ENCODE data around the gene DYRK1A.
A peak's percentile ranks its signal among the peaks of the same experiment; 100 is the strongest.

The DYRK1A gene

GRCh38 chr21:37443683-37444082 lies 77.1 kb downstream of the DYRK1A start (continued):
- TF ChIP-seq, protein P1, sequence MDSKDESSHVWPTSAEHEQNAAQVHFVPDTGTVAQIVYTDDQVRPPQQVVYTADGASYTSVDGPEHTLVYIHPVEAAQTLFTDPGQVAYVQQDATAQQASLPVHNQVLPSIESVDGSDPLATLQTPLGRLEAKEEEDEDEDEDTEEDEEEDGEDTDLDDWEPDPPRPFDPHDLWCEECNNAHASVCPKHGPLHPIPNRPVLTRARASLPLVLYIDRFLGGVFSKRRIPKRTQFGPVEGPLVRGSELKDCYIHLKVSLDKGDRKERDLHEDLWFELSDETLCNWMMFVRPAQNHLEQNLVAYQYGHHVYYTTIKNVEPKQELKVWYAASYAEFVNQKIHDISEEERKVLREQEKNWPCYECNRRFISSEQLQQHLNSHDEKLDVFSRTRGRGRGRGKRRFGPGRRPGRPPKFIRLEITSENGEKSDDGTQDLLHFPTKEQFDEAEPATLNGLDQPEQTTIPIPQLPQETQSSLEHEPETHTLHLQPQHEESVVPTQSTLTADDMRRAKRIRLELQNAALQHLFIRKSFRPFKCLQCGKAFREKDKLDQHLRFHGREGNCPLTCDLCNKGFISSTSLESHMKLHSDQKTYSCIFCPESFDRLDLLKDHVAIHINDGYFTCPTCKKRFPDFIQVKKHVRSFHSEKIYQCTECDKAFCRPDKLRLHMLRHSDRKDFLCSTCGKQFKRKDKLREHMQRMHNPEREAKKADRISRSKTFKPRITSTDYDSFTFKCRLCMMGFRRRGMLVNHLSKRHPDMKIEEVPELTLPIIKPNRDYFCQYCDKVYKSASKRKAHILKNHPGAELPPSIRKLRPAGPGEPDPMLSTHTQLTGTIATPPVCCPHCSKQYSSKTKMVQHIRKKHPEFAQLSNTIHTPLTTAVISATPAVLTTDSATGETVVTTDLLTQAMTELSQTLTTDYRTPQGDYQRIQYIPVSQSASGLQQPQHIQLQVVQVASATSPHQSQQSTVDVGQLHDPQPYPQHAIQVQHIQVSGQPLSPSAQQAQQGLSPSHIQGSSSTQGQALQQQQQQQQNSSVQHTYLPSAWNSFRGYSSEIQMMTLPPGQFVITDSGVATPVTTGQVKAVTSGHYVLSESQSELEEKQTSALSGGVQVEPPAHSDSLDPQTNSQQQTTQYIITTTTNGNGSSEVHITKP (tag by site-specific recombination; IDR thresholded peaks at IDR 0.05), result peak; percentile 67
- TF ChIP-seq SP7 (tag by site-specific recombination; IDR thresholded peaks at IDR 0.05), result peak; percentile 31; the same call in 1 of the 2 replicates
- TF ChIP-seq, protein P2, sequence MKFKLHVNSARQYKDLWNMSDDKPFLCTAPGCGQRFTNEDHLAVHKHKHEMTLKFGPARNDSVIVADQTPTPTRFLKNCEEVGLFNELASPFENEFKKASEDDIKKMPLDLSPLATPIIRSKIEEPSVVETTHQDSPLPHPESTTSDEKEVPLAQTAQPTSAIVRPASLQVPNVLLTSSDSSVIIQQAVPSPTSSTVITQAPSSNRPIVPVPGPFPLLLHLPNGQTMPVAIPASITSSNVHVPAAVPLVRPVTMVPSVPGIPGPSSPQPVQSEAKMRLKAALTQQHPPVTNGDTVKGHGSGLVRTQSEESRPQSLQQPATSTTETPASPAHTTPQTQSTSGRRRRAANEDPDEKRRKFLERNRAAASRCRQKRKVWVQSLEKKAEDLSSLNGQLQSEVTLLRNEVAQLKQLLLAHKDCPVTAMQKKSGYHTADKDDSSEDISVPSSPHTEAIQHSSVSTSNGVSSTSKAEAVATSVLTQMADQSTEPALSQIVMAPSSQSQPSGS (tag by site-specific recombination; IDR thresholded peaks at IDR 0.05; ENCODE audit: low read depth), result peak; percentile 83

- ChIA-PET CTCF (interaction anchor here (0.5 to 1.6 kb wide), 3 partner anchors 13 to 26 kb away, joined by 3 to 5 read pairs (median 5); no protein-coding TSS in a partner anchor), POLR2A (no interaction called here)
- TF ChIP-seq ZNF112 (tag by site-specific recombination; IDR thresholded peaks at IDR 0.05) (no peak), BCL11B (tag by site-specific recombination; IDR thresholded peaks at IDR 0.05; ENCODE audit: low read depth) (no peak), ZNF645 (tag by site-specific recombination; IDR thresholded peaks at IDR 0.05) (no peak), ZSCAN23 (tag by site-specific recombination; IDR thresholded peaks at IDR 0.05) (no peak), ZNF121 (tag by site-specific recombination; IDR thresholded peaks at IDR 0.05) (no peak), ZNF266 (tag by site-specific recombination; IDR thresholded peaks at IDR 0.05; ENCODE audit: low read depth) (no peak), ZNF571 (tag by site-specific recombination; IDR thresholded peaks at IDR 0.05) (no peak), ZNF514 (tag by site-specific recombination; IDR thresholded peaks at IDR 0.05) (no peak), ZNF184 (tag by site-specific recombination; IDR thresholded peaks at IDR 0.05) (no peak), ZIC2 (tag by site-specific recombination; IDR thresholded peaks at IDR 0.05) (no peak), ZNF16 (tag by site-specific recombination; IDR thresholded peaks at IDR 0.05; ENCODE audit: low read depth) (no peak), SETDB1 (IDR thresholded peaks at IDR 0.05; ENCODE audit: insufficient read length, low read length) (no peak)
- TF ChIP-seq, protein P3, sequence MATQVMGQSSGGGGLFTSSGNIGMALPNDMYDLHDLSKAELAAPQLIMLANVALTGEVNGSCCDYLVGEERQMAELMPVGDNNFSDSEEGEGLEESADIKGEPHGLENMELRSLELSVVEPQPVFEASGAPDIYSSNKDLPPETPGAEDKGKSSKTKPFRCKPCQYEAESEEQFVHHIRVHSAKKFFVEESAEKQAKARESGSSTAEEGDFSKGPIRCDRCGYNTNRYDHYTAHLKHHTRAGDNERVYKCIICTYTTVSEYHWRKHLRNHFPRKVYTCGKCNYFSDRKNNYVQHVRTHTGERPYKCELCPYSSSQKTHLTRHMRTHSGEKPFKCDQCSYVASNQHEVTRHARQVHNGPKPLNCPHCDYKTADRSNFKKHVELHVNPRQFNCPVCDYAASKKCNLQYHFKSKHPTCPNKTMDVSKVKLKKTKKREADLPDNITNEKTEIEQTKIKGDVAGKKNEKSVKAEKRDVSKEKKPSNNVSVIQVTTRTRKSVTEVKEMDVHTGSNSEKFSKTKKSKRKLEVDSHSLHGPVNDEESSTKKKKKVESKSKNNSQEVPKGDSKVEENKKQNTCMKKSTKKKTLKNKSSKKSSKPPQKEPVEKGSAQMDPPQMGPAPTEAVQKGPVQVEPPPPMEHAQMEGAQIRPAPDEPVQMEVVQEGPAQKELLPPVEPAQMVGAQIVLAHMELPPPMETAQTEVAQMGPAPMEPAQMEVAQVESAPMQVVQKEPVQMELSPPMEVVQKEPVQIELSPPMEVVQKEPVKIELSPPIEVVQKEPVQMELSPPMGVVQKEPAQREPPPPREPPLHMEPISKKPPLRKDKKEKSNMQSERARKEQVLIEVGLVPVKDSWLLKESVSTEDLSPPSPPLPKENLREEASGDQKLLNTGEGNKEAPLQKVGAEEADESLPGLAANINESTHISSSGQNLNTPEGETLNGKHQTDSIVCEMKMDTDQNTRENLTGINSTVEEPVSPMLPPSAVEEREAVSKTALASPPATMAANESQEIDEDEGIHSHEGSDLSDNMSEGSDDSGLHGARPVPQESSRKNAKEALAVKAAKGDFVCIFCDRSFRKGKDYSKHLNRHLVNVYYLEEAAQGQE (tag by site-specific recombination; IDR thresholded peaks at IDR 0.05), result no peak
- TF ChIP-seq, protein P1 (tag by site-specific recombination; IDR thresholded peaks at IDR 0.05), result no peak
- TF ChIP-seq, protein P4, sequence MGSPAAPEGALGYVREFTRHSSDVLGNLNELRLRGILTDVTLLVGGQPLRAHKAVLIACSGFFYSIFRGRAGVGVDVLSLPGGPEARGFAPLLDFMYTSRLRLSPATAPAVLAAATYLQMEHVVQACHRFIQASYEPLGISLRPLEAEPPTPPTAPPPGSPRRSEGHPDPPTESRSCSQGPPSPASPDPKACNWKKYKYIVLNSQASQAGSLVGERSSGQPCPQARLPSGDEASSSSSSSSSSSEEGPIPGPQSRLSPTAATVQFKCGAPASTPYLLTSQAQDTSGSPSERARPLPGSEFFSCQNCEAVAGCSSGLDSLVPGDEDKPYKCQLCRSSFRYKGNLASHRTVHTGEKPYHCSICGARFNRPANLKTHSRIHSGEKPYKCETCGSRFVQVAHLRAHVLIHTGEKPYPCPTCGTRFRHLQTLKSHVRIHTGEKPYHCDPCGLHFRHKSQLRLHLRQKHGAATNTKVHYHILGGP (tag by site-specific recombination; IDR thresholded peaks at IDR 0.05), result no peak
- no peaks in the 10 kb centered on the region for H3K9me3 ChIP-seq (ENCODE audit: control insufficient read depth, insufficient read depth, low read depth, low read length)
- H3K4me1 ChIP-seq (ENCODE audit: control insufficient read depth, insufficient read depth, low read length), result peaks cover 19% of the 10 kb centered on the region
- no peak overlapping the region for H3K4me3 ChIP-seq (ENCODE audit: low read depth, low read length)
- no peak overlapping the region for H3K27ac ChIP-seq (ENCODE audit: extremely low read depth, low read depth, low read length)
- H3K36me3 ChIP-seq (ENCODE audit: control insufficient read depth in 2 of 2, insufficient read depth in 1 of 2, low read length in 2 of 2), result no peaks in the 10 kb centered on the region; a peak in 1 of 3 replicates
Measured at GRCh38 chr21:37445228-37445627, 78.7 kb downstream of the DYRK1A start.

Measured in HEK293 (cell line).